Liver (tissue), 3 donors: Measurements from ENCODE around the gene SUGCT.

Source experiments
- MAX ChIP-seq: IDR thresholded peaks from 2 replicates; pipeline ENCODE4 v1.6.1; 2016; ENCODE audit warnings: antibody characterized with exemption
- SP1 ChIP-seq: IDR thresholded peaks from 2 replicates; pipeline ENCODE4 v1.6.1; 2018; ENCODE audit warnings: antibody characterized with exemption, mild to moderate bottlenecking
- TAF1 ChIP-seq: conservative IDR thresholded peaks from 2 replicates; pipeline ENCODE4 v1.6.1; 2016; ENCODE audit warnings: antibody characterized with exemption, mild to moderate bottlenecking
- TF ChIP-seq, protein P1 (sequence below): fragments of 150-350 bp; IDR thresholded peaks from 2 replicates; pipeline ENCODE4 v1.5.1; 2017; ENCODE audit warnings: improper control_type of control experiment, low read depth, low read length; ENCODE audit not compliant: missing input control
- donor health status: healthy.
- donor health status: healthy.

GRCh38 chr7:40798613-40799012 is 663.8 kb downstream of the SUGCT start:
- TF ChIP-seq MAX (no peak), SP1 (no peak), TAF1 (no peak)
- TF ChIP-seq, protein P1, sequence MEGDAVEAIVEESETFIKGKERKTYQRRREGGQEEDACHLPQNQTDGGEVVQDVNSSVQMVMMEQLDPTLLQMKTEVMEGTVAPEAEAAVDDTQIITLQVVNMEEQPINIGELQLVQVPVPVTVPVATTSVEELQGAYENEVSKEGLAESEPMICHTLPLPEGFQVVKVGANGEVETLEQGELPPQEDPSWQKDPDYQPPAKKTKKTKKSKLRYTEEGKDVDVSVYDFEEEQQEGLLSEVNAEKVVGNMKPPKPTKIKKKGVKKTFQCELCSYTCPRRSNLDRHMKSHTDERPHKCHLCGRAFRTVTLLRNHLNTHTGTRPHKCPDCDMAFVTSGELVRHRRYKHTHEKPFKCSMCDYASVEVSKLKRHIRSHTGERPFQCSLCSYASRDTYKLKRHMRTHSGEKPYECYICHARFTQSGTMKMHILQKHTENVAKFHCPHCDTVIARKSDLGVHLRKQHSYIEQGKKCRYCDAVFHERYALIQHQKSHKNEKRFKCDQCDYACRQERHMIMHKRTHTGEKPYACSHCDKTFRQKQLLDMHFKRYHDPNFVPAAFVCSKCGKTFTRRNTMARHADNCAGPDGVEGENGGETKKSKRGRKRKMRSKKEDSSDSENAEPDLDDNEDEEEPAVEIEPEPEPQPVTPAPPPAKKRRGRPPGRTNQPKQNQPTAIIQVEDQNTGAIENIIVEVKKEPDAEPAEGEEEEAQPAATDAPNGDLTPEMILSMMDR = no peak
